Right lobe of liver (tissue), 6 donors: Measurements from ENCODE around the gene LAPTM5. TPM values are rescaled to one million over a fixed set of nuclear protein-coding genes. Genes with fewer than 3 reads are reported as not detected.
"Not testable (repeated sequence)": the region's sequence is repeated elsewhere in the genome, so short reads cannot be mapped to it uniquely, and the experiment has no call there.

Source experiments
- ATAC-seq, 4 donors: fragments of 200-7000 bp; cut with Tn5 transposase; one replicate each; pipeline ENCODE4 v1.9.1; 2020; ENCODE audit warnings: mild to moderate bottlenecking in 4 of 4, moderate library complexity in 4 of 4
- DNase-seq, 3 donors: peaks; one replicate each; pipeline ENCODE4 v3.0.0-alpha.2; 2020
- H3K27ac ChIP-seq, 3 donors: fragments of 200-600 bp; one replicate each; pipeline ENCODE4 v1.8.0; 2022
- H3K27me3 ChIP-seq, 2 donors: fragments of 200-600 bp; one replicate each; pipeline ENCODE4 v1.8.0; 2022
- H3K36me3 ChIP-seq, 4 donors: fragments of 200-600 bp; sonication (generic) in 1 of 4; one replicate each; pipeline versions ENCODE4 v1.5.1 to v1.8.0; 2017 to 2022; ENCODE audit warnings: control low read depth in 1 of 4
- H3K4me1 ChIP-seq, 4 donors: fragments of 200-600 bp; sonication (generic) in 1 of 4; one replicate each; pipeline versions ENCODE4 v1.5.1 to v1.8.0; 2017 to 2022; ENCODE audit warnings: control low read depth in 1 of 4
- H3K4me3 ChIP-seq, 3 donors: fragments of 200-600 bp; one replicate each; pipeline ENCODE4 v1.8.0; 2022
- H3K9me3 ChIP-seq, 4 donors: fragments of 200-600 bp; sonication (generic) in 1 of 4; one replicate each; pipeline versions ENCODE4 v1.5.1 to v1.8.0; 2017 to 2022; ENCODE audit warnings: control low read depth in 1 of 4
- CTCF ChIP-seq, 4 donors: fragments of 200-600 bp in 3 of 4; fragments of 450-650 bp in 1 of 4; IDR thresholded peaks; one replicate each; pipeline versions ENCODE4 v1.5.1 to v1.8.0; 2016 to 2022; ENCODE audit warnings: antibody characterized with exemption in 4 of 4, mild to moderate bottlenecking in 2 of 4
- POLR2A ChIP-seq: fragments of 450-650 bp; IDR thresholded peaks from one replicate; pipeline ENCODE4 v1.6.1; 2017; ENCODE audit warnings: antibody characterized with exemption, mild to moderate bottlenecking
- WGBS: methylation state at CpG from one replicate; pipeline ENCODE4 v1.1.6; 2018; ENCODE audit warnings: low coverage, low lambda C conversion rate; ENCODE audit not compliant: insufficient coverage; ENCODE audit errors: missing lambda C conversion rate; 5-methylcytosine and 5-hydroxymethylcytosine counted together
- intact Hi-C, 2 donors: fragments of 100-400 bp; cut with DNase I; formaldehyde crosslinking; loops; one replicate each; pipeline versions ENCODE4 v1.11.2 to v1.14.1; 2022
- total RNA-seq, 6 experiments: library from RNA; depleted of rRNA in 2 of 6; stranded (reverse); fragments of >200 nt in 2 of 6; fragmentation: NEBNext Ultra II Directional in 3 of 6; extraction: Animal tissue kit (Norgen Biotek cat#: 25700) in 3 of 6; gene quantifications; one replicate each; pipeline versions ENCODE4 v1.1.0 to v1.2.4, GENCODE V29; 2016 to 2023
- donor health status: DM: no; HTN: yes; CAD: no.
- donor health status: DM: no; HTN: no; CAD: no.
- donor health status: DM: no; HTN: no; CAD: no.
- donor health status: DM: no; HTN: yes; CAD: no.
- donor health status: DM: no; HTN: yes; CAD: no.

The LAPTM5 gene
- total RNA-seq, 6 experiments from 2014 or later, result 21.2 to 81.0 (median 29.8) TPM

- WGBS, result 42% methylated on average over 8 of the region's 10 CpGs
- H3K9me3 ChIP-seq, result no peaks in the 10 kb centered on the region
- no peak overlapping the region for H3K4me3 ChIP-seq
- H3K27me3 ChIP-seq, result no peaks in the 10 kb centered on the region
- ATAC-seq (no peak), DNase-seq (peak in 1 of 3 donors; percentile 24)
- intact Hi-C loops, result no loop called here
- no peak for TF ChIP-seq CTCF (IDR thresholded peaks at IDR 0.05)
- no peak for TF ChIP-seq POLR2A
- H3K4me1 ChIP-seq, result no peaks in the 10 kb centered on the region
- no peak overlapping the region for H3K27ac ChIP-seq
- H3K36me3 ChIP-seq, result no peaks in the 10 kb centered on the region
These were observed 12.6 kb upstream of the LAPTM5 start for GRCh38 chr1:30770150-30770549.

GRCh38 chr1:30768830-30769718, 11.5 kb upstream of the LAPTM5 start:
- WGBS, result 69% methylated on average over 7 of the region's 20 CpGs
- intact Hi-C loops, result no loop called here
- Histone ChIP-seq H3K9me3 (no peaks in the 10 kb centered on the region), H3K36me3 (no peaks in the 10 kb centered on the region), H3K27me3 (no peaks in the 10 kb centered on the region), H3K4me1 (no peaks in the 10 kb centered on the region), H3K4me3 (no peak overlapping the region), H3K27ac (no peak overlapping the region)
- ATAC-seq, result peak; percentile 44 to 77 (median 51)
- TF ChIP-seq POLR2A (no peak), CTCF (IDR thresholded peaks at IDR 0.05) (no peak)
- peak in 1 of 3 donors; percentile 45 for DNase-seq

GRCh38 chr1:30768159-30768829, 10.7 kb upstream of the LAPTM5 start:
- no peak for TF ChIP-seq POLR2A
- TF ChIP-seq CTCF (IDR thresholded peaks at IDR 0.05), result no peak
- Histone ChIP-seq H3K27me3 (no peaks in the 10 kb centered on the region), H3K4me1 (no peaks in the 10 kb centered on the region), H3K9me3 (no peaks in the 10 kb centered on the region), H3K27ac (no peak overlapping the region), H3K4me3 (no peak overlapping the region), H3K36me3 (no peaks in the 10 kb centered on the region)
- ATAC-seq (no peak), DNase-seq (peak in 1 of 3 donors; percentile 18)
- 60% methylated on average over 7 of the region's 9 CpGs for WGBS
- intact Hi-C loops, result no loop called here

DNA sequence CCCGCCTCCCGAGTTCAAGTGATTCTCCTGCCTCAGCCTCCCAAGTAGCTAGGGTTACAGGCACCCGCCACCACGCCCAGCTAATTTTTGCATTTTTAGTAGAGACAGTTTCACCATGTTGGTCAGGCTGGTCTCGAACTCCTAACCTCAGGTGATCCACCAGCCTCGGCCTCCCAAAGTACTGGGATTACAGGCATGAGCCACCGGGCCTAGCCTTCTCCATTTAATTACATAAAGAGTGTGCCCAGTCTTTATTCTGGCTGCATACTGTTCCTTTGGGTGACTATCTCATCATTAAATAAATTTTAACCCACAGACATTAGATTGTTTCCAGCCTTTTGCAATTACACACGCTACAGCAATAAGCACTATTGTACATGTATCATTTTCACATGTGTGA, 9.4 kb upstream of the LAPTM5 start:
- DNase-seq, result peak in 1 of 3 donors; percentile 7
- H3K4me1 ChIP-seq, H3K36me3 ChIP-seq, ATAC-seq, H3K9me3 ChIP-seq, H3K27me3 ChIP-seq, H3K27ac ChIP-seq, H3K4me3 ChIP-seq, intact Hi-C loops: not testable (repeated sequence)
- WGBS, result 89% methylated on average over 8 of the region's 8 CpGs
